H9 (cell line): ENCODE data around the gene OR2D2. TPM values are rescaled to one million over a fixed set of nuclear protein-coding genes. Genes with fewer than 3 reads are reported as not detected.
A peak's percentile ranks its signal among the peaks of the same experiment; 100 is the strongest.

Experiments used
- DNase-seq: peaks from one replicate; pipeline ENCODE4 v3.0.0-alpha.2; 2017
- H2AFZ ChIP-seq: one replicate; pipeline ENCODE4 v1.6.1; 2013; ENCODE audit warnings: mild to moderate bottlenecking, low read length, control low read depth, moderate library complexity
- H2AK5ac ChIP-seq: 2 replicates; pipeline ENCODE4 v1.6.1; 2013; ENCODE audit warnings: low read length, control low read depth, mixed read lengths; ENCODE audit not compliant: insufficient read length
- H2BK120ac ChIP-seq: one replicate; pipeline ENCODE4 v1.6.1; 2013; ENCODE audit warnings: low read depth, mild to moderate bottlenecking, low read length, control low read depth, inconsistent platforms; ENCODE audit not compliant: poor library complexity, severe bottlenecking
- H2BK12ac ChIP-seq: 2 replicates; pipeline ENCODE4 v1.6.1; 2013; ENCODE audit warnings: low read length, control low read depth, mixed read lengths, low read depth; ENCODE audit not compliant: insufficient read length
- H2BK15ac ChIP-seq: 2 replicates; pipeline ENCODE4 v1.6.1; 2013; ENCODE audit warnings: low read depth, low read length, control low read depth
- H2BK20ac ChIP-seq: one replicate; pipeline ENCODE4 v1.6.1; 2013; ENCODE audit warnings: low read depth, mild to moderate bottlenecking, low read length, control low read depth, inconsistent platforms; ENCODE audit not compliant: poor library complexity, severe bottlenecking
- H2BK5ac ChIP-seq: 2 replicates; pipeline ENCODE4 v1.6.1; 2013; ENCODE audit warnings: low read length, control low read depth, mixed read lengths; ENCODE audit not compliant: insufficient read length
- H3K14ac ChIP-seq: 2 replicates; pipeline ENCODE4 v1.6.1; 2013; ENCODE audit warnings: low read length, control low read depth; ENCODE audit not compliant: insufficient read depth
- H3K18ac ChIP-seq: 2 replicates; pipeline ENCODE4 v1.6.1; 2013; ENCODE audit warnings: low read depth, mild to moderate bottlenecking, mixed read lengths, low read length, control low read depth; ENCODE audit not compliant: insufficient read length
- H3K23ac ChIP-seq: 2 replicates; pipeline ENCODE4 v1.6.1; 2013; ENCODE audit warnings: low read length, control low read depth, mixed read lengths, low read depth; ENCODE audit not compliant: insufficient read length
- H3K23me2 ChIP-seq: 2 replicates; pipeline ENCODE4 v1.6.1; 2013; ENCODE audit warnings: low read depth, mild to moderate bottlenecking, mixed read lengths, low read length, control low read depth; ENCODE audit not compliant: insufficient read length, poor library complexity, severe bottlenecking
- H3K27ac ChIP-seq: 2 replicates; pipeline ENCODE4 v1.5.1; 2013; ENCODE audit warnings: low read length, control low read depth, mixed read lengths, low read depth; ENCODE audit not compliant: insufficient read length
- H3K27me3 ChIP-seq: 2 replicates; pipeline ENCODE4 v1.6.1; 2013; ENCODE audit warnings: low read length, control low read depth, inconsistent platforms; ENCODE audit not compliant: insufficient read depth
- H3K4ac ChIP-seq: 2 replicates; pipeline ENCODE4 v1.6.1; 2013; ENCODE audit warnings: low read depth, mild to moderate bottlenecking, control low read depth, inconsistent platforms, low read length, moderate library complexity
- H3K4me1 ChIP-seq: 2 replicates; pipeline ENCODE4 v1.6.1; 2013; ENCODE audit warnings: low read length, control low read depth, inconsistent platforms; ENCODE audit not compliant: insufficient read depth
- H3K4me2 ChIP-seq: 2 replicates; pipeline ENCODE4 v1.6.1; 2013; ENCODE audit warnings: low read length, control low read depth, mixed read lengths; ENCODE audit not compliant: insufficient read length, insufficient read depth
- H3K56ac ChIP-seq: 2 replicates; pipeline ENCODE4 v1.6.1; 2013; ENCODE audit warnings: low read depth, mild to moderate bottlenecking, mixed read lengths, low read length, control low read depth; ENCODE audit not compliant: insufficient read length
- H3K79me1 ChIP-seq: 2 replicates; pipeline ENCODE4 v1.6.1; 2013; ENCODE audit warnings: low read depth, mild to moderate bottlenecking, moderate library complexity, low read length, control low read depth, inconsistent platforms; ENCODE audit not compliant: insufficient read depth, poor library complexity, severe bottlenecking
- H3K79me2 ChIP-seq: 2 replicates; pipeline ENCODE4 v1.6.1; 2013; ENCODE audit warnings: low read length, control low read depth, inconsistent platforms; ENCODE audit not compliant: insufficient read depth
- H3K9ac ChIP-seq: 2 replicates; pipeline ENCODE4 v1.6.1; 2013; ENCODE audit warnings: low read length, control low read depth, mixed read lengths; ENCODE audit not compliant: insufficient read length; ENCODE audit errors: extremely low read depth
- H3K9me3 ChIP-seq: one replicate; pipeline ENCODE4 v1.6.1; 2013; ENCODE audit warnings: low read depth, low read length, inconsistent platforms; ENCODE audit not compliant: control insufficient read depth
- H3T11ph ChIP-seq: one replicate; pipeline ENCODE4 v1.6.1; 2013; ENCODE audit warnings: mild to moderate bottlenecking, low read length, control low read depth, inconsistent platforms
- H4K20me1 ChIP-seq: one replicate; pipeline ENCODE4 v1.6.1; 2013; ENCODE audit not compliant: control insufficient read depth, insufficient read length, insufficient read depth
- H4K5ac ChIP-seq: 2 replicates; pipeline ENCODE4 v1.6.1; 2013; ENCODE audit warnings: low read depth, mild to moderate bottlenecking, mixed read lengths, low read length, control low read depth; ENCODE audit not compliant: insufficient read length
- H4K8ac ChIP-seq: replicated peaks from 2 replicates; pipeline ENCODE4 v1.6.1; 2013; ENCODE audit warnings: low read length, control low read depth, mixed read lengths, low read depth; ENCODE audit not compliant: insufficient read length
- H4K91ac ChIP-seq: 2 replicates; pipeline ENCODE4 v1.6.1; 2013; ENCODE audit warnings: low read depth, mild to moderate bottlenecking, moderate library complexity, mixed read lengths, low read length, control low read depth; ENCODE audit not compliant: insufficient read length
- H3K27ac Mint-ChIP-seq, 3 experiments: 2 replicates in 2 of 3; 3 replicates in 1 of 3; pipeline ENCODE4 v1.8.0; 2020 to 2021; ENCODE audit warnings: mixed read lengths in 3 of 3, mild to moderate bottlenecking in 1 of 3, moderate library complexity in 1 of 3
- H3K27me3 Mint-ChIP-seq: 2 replicates; pipeline ENCODE4 v1.8.0; 2021; ENCODE audit warnings: low read depth, mild to moderate bottlenecking, moderate library complexity, mixed read lengths
- H3K36me3 Mint-ChIP-seq, 3 experiments: 2 replicates in 2 of 3; 3 replicates in 1 of 3; pipeline ENCODE4 v1.8.0; 2020 to 2021; ENCODE audit warnings: low read depth in 3 of 3, mixed read lengths in 3 of 3; ENCODE audit not compliant: insufficient read depth in 1 of 3
- H3K4me1 Mint-ChIP-seq, 2 experiments: 2 replicates each; pipeline ENCODE4 v1.8.0; 2020; ENCODE audit warnings: mixed read lengths in 2 of 2
- H3K4me3 Mint-ChIP-seq, 2 experiments: 2 replicates in 1 of 2; 3 replicates in 1 of 2; pipeline ENCODE4 v1.8.0; 2020 to 2021; ENCODE audit warnings: mild to moderate bottlenecking in 2 of 2, mixed read lengths in 2 of 2, moderate library complexity in 1 of 2
- H3K9me3 Mint-ChIP-seq, 2 experiments: 2 replicates in 1 of 2; 3 replicates in 1 of 2; pipeline ENCODE4 v1.8.0; 2020; ENCODE audit warnings: mild to moderate bottlenecking in 2 of 2, mixed read lengths in 2 of 2, moderate library complexity in 1 of 2
- CTCF ChIP-seq: fragments of 200-600 bp; sonication (generic); conservative IDR thresholded peaks from 3 replicates; pipeline ENCODE4 v1.8.0; 2021; ENCODE audit warnings: antibody characterized with exemption, mild to moderate bottlenecking
- total RNA-seq: library from RNA; stranded (reverse); gene quantifications from 2 replicates; pipeline ENCODE4 v1.2.1, GENCODE V29; 2021

Gene OR2D2
- total RNA-seq, 1 experiment from 2014 or later = 0.26 TPM

GRCh38 chr11:6925007-6925577 is 32.8 kb upstream of the OR2D2 start:
- Histone ChIP-seq H4K91ac (no peak overlapping the region), H4K20me1 (no peaks in the 10 kb centered on the region), H3K18ac (no peak overlapping the region), H3K4me2 (peak overlapping the region; percentile 100), H2AK5ac (no peak overlapping the region), H4K8ac (no peak overlapping the region), H3K4ac (no peak overlapping the region), H3K23ac (no peak overlapping the region), H2BK120ac (no peak overlapping the region), H3K79me1 (no peaks in the 10 kb centered on the region), H3K9ac (no peak overlapping the region), H3K9me3 (no peaks in the 10 kb centered on the region), H3K4me1 (no peaks in the 10 kb centered on the region; the same call in 1 of the 2 replicates), H3K56ac (no peak overlapping the region), H2AFZ (no peak overlapping the region), H2BK15ac (no peak overlapping the region), H4K5ac (no peak overlapping the region), H3K79me2 (peaks cover 1% of the 10 kb centered on the region; the same call in 1 of the 2 replicates), H2BK5ac (no peak overlapping the region), H3K27me3 (no peaks in the 10 kb centered on the region), H3K14ac (no peak overlapping the region), H3K27ac (peak overlapping the region; percentile 53), H2BK12ac (no peak overlapping the region), H3T11ph (no peak overlapping the region), H2BK20ac (no peak overlapping the region), H3K23me2 (peaks cover 7% of the 10 kb centered on the region)
- no peak for TF ChIP-seq CTCF
- H3K4me1 Mint-ChIP-seq = peaks cover 22 to 23% of the 10 kb centered on the region in 2 experiments
- H3K9me3 Mint-ChIP-seq = no peaks in the 10 kb centered on the region
- H3K4me3 Mint-ChIP-seq = no peak overlapping the region
- no peak for DNase-seq
- no peaks in the 10 kb centered on the region for H3K27me3 Mint-ChIP-seq
- peaks cover 2 to 10% (median 10%) of the 10 kb centered on the region in 3 experiments; a peak in 5 of 7 replicates for H3K36me3 Mint-ChIP-seq
- no peak overlapping the region; a peak in 1 of 7 replicates for H3K27ac Mint-ChIP-seq
